ENCODE measurements around the gene LBH.

LBH gene

GRCh38 chr2:30255466-30256408 is 24.4 kb downstream of the LBH start:
- Histone ChIP-seq H3K9me3 (ENCODE audit: control insufficient read depth in 2 of 2, low read length in 2 of 2) (no peaks in the 10 kb centered on the region), H3K9ac (ENCODE audit: low read depth in 1 of 2, low read length in 2 of 2) (no peak overlapping the region), H3K4me3 (ENCODE audit: low read length in 2 of 2) (no peak overlapping the region), H3K27ac (ENCODE audit: low read depth in 2 of 2, low read length in 2 of 2) (no peak overlapping the region), H3K4me1 (ENCODE audit: control insufficient read depth in 2 of 2, insufficient read depth in 2 of 2, low read length in 2 of 2) (peaks cover 10 to 24% of the 10 kb centered on the region in 2 donors), H3K27me3 (ENCODE audit: control insufficient read depth in 2 of 2, insufficient read depth in 2 of 2, low read length in 2 of 2) (no peaks in the 10 kb centered on the region), H3K36me3 (ENCODE audit: control insufficient read depth in 2 of 2, insufficient read depth in 2 of 2, low read length in 2 of 2) (peaks cover 0 to 10% of the 10 kb centered on the region in 2 donors)

- H3K4me3 ChIP-seq (ENCODE audit: low read length in 2 of 2), result no peak overlapping the region
- H3K36me3 ChIP-seq (ENCODE audit: control insufficient read depth in 2 of 2, insufficient read depth in 2 of 2, low read length in 2 of 2), result peaks cover 0 to 10% of the 10 kb centered on the region in 2 donors
- H3K9me3 ChIP-seq (ENCODE audit: control insufficient read depth in 2 of 2, low read length in 2 of 2), result peaks cover 0 to 2% of the 10 kb centered on the region in 2 donors
- H3K27me3 ChIP-seq (ENCODE audit: control insufficient read depth in 2 of 2, insufficient read depth in 2 of 2, low read length in 2 of 2), result no peaks in the 10 kb centered on the region
- H3K4me1 ChIP-seq (ENCODE audit: control insufficient read depth in 2 of 2, insufficient read depth in 2 of 2, low read length in 2 of 2), result peaks cover 10 to 24% of the 10 kb centered on the region in 2 donors
- no peak overlapping the region for H3K9ac ChIP-seq (ENCODE audit: low read depth in 1 of 2, low read length in 2 of 2)
- H3K27ac ChIP-seq (ENCODE audit: low read depth in 2 of 2, low read length in 2 of 2), result no peak overlapping the region
Observed at GRCh38 chr2:30257266-30258214, 26.2 kb downstream of the LBH start.

GRCh38 chr2:30259071-30259470 is 27.7 kb downstream of the LBH start:
- Histone ChIP-seq H3K9ac (ENCODE audit: low read depth in 1 of 2, low read length in 2 of 2) (no peak overlapping the region), H3K36me3 (ENCODE audit: control insufficient read depth in 2 of 2, insufficient read depth in 2 of 2, low read length in 2 of 2) (peaks cover 0 to 10% of the 10 kb centered on the region in 2 donors), H3K4me1 (ENCODE audit: control insufficient read depth in 2 of 2, insufficient read depth in 2 of 2, low read length in 2 of 2) (peaks cover 0 to 11% of the 10 kb centered on the region in 2 donors), H3K27ac (ENCODE audit: low read depth in 2 of 2, low read length in 2 of 2) (no peak overlapping the region), H3K4me3 (ENCODE audit: low read length in 2 of 2) (no peak overlapping the region), H3K27me3 (ENCODE audit: control insufficient read depth in 2 of 2, insufficient read depth in 2 of 2, low read length in 2 of 2) (no peaks in the 10 kb centered on the region), H3K9me3 (ENCODE audit: control insufficient read depth in 2 of 2, low read length in 2 of 2) (peaks cover 0 to 2% of the 10 kb centered on the region in 2 donors)

GRCh38 chr2:30259827-30260679 is 28.7 kb downstream of the LBH start:
- H3K9ac ChIP-seq (ENCODE audit: low read depth in 1 of 2, low read length in 2 of 2), result no peak overlapping the region
- peaks cover 0 to 2% of the 10 kb centered on the region in 2 donors for H3K9me3 ChIP-seq (ENCODE audit: control insufficient read depth in 2 of 2, low read length in 2 of 2)
- H3K27me3 ChIP-seq (ENCODE audit: control insufficient read depth in 2 of 2, insufficient read depth in 2 of 2, low read length in 2 of 2), result no peaks in the 10 kb centered on the region
- peaks cover 0 to 8% of the 10 kb centered on the region in 2 donors for H3K4me1 ChIP-seq (ENCODE audit: control insufficient read depth in 2 of 2, insufficient read depth in 2 of 2, low read length in 2 of 2)
- H3K36me3 ChIP-seq (ENCODE audit: control insufficient read depth in 2 of 2, insufficient read depth in 2 of 2, low read length in 2 of 2), result peaks cover 0 to 10% of the 10 kb centered on the region in 2 donors
- H3K27ac ChIP-seq (ENCODE audit: low read depth in 2 of 2, low read length in 2 of 2), result no peak overlapping the region
- no peak overlapping the region for H3K4me3 ChIP-seq (ENCODE audit: low read length in 2 of 2)

GRCh38 chr2:30260941-30261340 is 29.6 kb downstream of the LBH start:
- Histone ChIP-seq H3K36me3 (ENCODE audit: control insufficient read depth in 2 of 2, insufficient read depth in 2 of 2, low read length in 2 of 2) (peaks cover 0 to 10% of the 10 kb centered on the region in 2 donors), H3K9me3 (ENCODE audit: control insufficient read depth in 2 of 2, low read length in 2 of 2) (peaks cover 0 to 2% of the 10 kb centered on the region in 2 donors), H3K9ac (ENCODE audit: low read depth in 1 of 2, low read length in 2 of 2) (no peak overlapping the region), H3K4me1 (ENCODE audit: control insufficient read depth in 2 of 2, insufficient read depth in 2 of 2, low read length in 2 of 2) (no peaks in the 10 kb centered on the region), H3K4me3 (ENCODE audit: low read length in 2 of 2) (no peak overlapping the region), H3K27ac (ENCODE audit: low read depth in 2 of 2, low read length in 2 of 2) (no peak overlapping the region), H3K27me3 (ENCODE audit: control insufficient read depth in 2 of 2, insufficient read depth in 2 of 2, low read length in 2 of 2) (no peaks in the 10 kb centered on the region)

GRCh38 chr2:30261695-30262211 is 30.4 kb downstream of the LBH start:
- Histone ChIP-seq H3K9me3 (ENCODE audit: control insufficient read depth in 2 of 2, low read length in 2 of 2) (peaks cover 0 to 2% of the 10 kb centered on the region in 2 donors), H3K9ac (ENCODE audit: low read depth in 1 of 2, low read length in 2 of 2) (no peak overlapping the region), H3K27me3 (ENCODE audit: control insufficient read depth in 2 of 2, insufficient read depth in 2 of 2, low read length in 2 of 2) (no peaks in the 10 kb centered on the region), H3K4me3 (ENCODE audit: low read length in 2 of 2) (no peak overlapping the region), H3K4me1 (ENCODE audit: control insufficient read depth in 2 of 2, insufficient read depth in 2 of 2, low read length in 2 of 2) (peaks cover 0 to 5% of the 10 kb centered on the region in 2 donors), H3K36me3 (ENCODE audit: control insufficient read depth in 2 of 2, insufficient read depth in 2 of 2, low read length in 2 of 2) (peaks cover 0 to 10% of the 10 kb centered on the region in 2 donors), H3K27ac (ENCODE audit: low read depth in 2 of 2, low read length in 2 of 2) (no peak overlapping the region)

GRCh38 chr2:30262716-30263309 is 31.5 kb downstream of the LBH start:
- H3K9me3 ChIP-seq (ENCODE audit: control insufficient read depth in 2 of 2, low read length in 2 of 2), result peaks cover 0 to 2% of the 10 kb centered on the region in 2 donors
- peaks cover 0 to 8% of the 10 kb centered on the region in 2 donors for H3K36me3 ChIP-seq (ENCODE audit: control insufficient read depth in 2 of 2, insufficient read depth in 2 of 2, low read length in 2 of 2)
- H3K4me1 ChIP-seq (ENCODE audit: control insufficient read depth in 2 of 2, insufficient read depth in 2 of 2, low read length in 2 of 2), result peaks cover 0 to 7% of the 10 kb centered on the region in 2 donors
- H3K27me3 ChIP-seq (ENCODE audit: control insufficient read depth in 2 of 2, insufficient read depth in 2 of 2, low read length in 2 of 2), result no peaks in the 10 kb centered on the region
- H3K9ac ChIP-seq (ENCODE audit: low read depth in 1 of 2, low read length in 2 of 2), result no peak overlapping the region
- no peak overlapping the region for H3K27ac ChIP-seq (ENCODE audit: low read depth in 2 of 2, low read length in 2 of 2)
- H3K4me3 ChIP-seq (ENCODE audit: low read length in 2 of 2), result no peak overlapping the region

GRCh38 chr2:30264274-30264673 is 32.9 kb downstream of the LBH start:
- H3K9ac ChIP-seq (ENCODE audit: low read depth in 1 of 2, low read length in 2 of 2), result no peak overlapping the region
- H3K36me3 ChIP-seq (ENCODE audit: control insufficient read depth in 2 of 2, insufficient read depth in 2 of 2, low read length in 2 of 2), result no peaks in the 10 kb centered on the region
- peaks cover 0 to 7% of the 10 kb centered on the region in 2 donors for H3K4me1 ChIP-seq (ENCODE audit: control insufficient read depth in 2 of 2, insufficient read depth in 2 of 2, low read length in 2 of 2)
- H3K27ac ChIP-seq (ENCODE audit: low read depth in 2 of 2, low read length in 2 of 2), result no peak overlapping the region
- peaks cover 0 to 2% of the 10 kb centered on the region in 2 donors for H3K9me3 ChIP-seq (ENCODE audit: control insufficient read depth in 2 of 2, low read length in 2 of 2)
- no peak overlapping the region for H3K4me3 ChIP-seq (ENCODE audit: low read length in 2 of 2)
- no peaks in the 10 kb centered on the region for H3K27me3 ChIP-seq (ENCODE audit: control insufficient read depth in 2 of 2, insufficient read depth in 2 of 2, low read length in 2 of 2)
